ENCODE data around the gene KRTAP5-6. TPM values are rescaled to one million over a fixed set of nuclear protein-coding genes. Genes with fewer than 3 reads are reported as not detected.
"Not testable (repeated sequence)": the region's sequence is repeated elsewhere in the genome, so short reads cannot be mapped to it uniquely, and the experiment has no call there.

Gene KRTAP5-6
- total RNA-seq, 1 experiment from 2014 or later: not detected

GRCh38 chr11:1684886-1685874 lies 11.8 kb upstream of the KRTAP5-6 start:
- DNase-seq (ENCODE audit: low read depth in 1 of 2, low spot score in 2 of 2); H3K27ac ChIP-seq; H3K27me3 ChIP-seq (replicated peaks); H3K9me3 ChIP-seq (replicated peaks); H3K4me1 ChIP-seq (replicated peaks); H3K36me3 ChIP-seq; H3K4me3 ChIP-seq: not testable (repeated sequence)

GRCh38 chr11:1686220-1686619 lies 10.8 kb upstream of the KRTAP5-6 start:
- H3K4me1 ChIP-seq (replicated peaks); H3K4me3 ChIP-seq; H3K36me3 ChIP-seq; H3K9me3 ChIP-seq (replicated peaks); H3K27me3 ChIP-seq (replicated peaks); H3K27ac ChIP-seq; DNase-seq (ENCODE audit: low read depth in 1 of 2, low spot score in 2 of 2): not testable (repeated sequence)

GRCh38 chr11:1688336-1688947 lies 8.6 kb upstream of the KRTAP5-6 start:
- H3K4me1 ChIP-seq (replicated peaks); H3K27ac ChIP-seq; H3K9me3 ChIP-seq (replicated peaks); H3K4me3 ChIP-seq; DNase-seq (ENCODE audit: low read depth in 1 of 2, low spot score in 2 of 2); H3K27me3 ChIP-seq (replicated peaks); H3K36me3 ChIP-seq: not testable (repeated sequence)

GRCh38 chr11:1689250-1690166 lies 7.5 kb upstream of the KRTAP5-6 start:
- H3K4me1 ChIP-seq (replicated peaks); DNase-seq (ENCODE audit: low read depth in 1 of 2, low spot score in 2 of 2); H3K9me3 ChIP-seq (replicated peaks); H3K27me3 ChIP-seq (replicated peaks); H3K36me3 ChIP-seq; H3K4me3 ChIP-seq; H3K27ac ChIP-seq: not testable (repeated sequence)

GRCh38 chr11:1690167-1691025 lies 6.6 kb upstream of the KRTAP5-6 start:
- H3K36me3 ChIP-seq: no peaks in the 10 kb centered on the region
- H3K27me3 ChIP-seq (replicated peaks): no peaks in the 10 kb centered on the region; the same call in 1 of the 2 replicates
- peaks cover 9% of the 10 kb centered on the region for H3K4me1 ChIP-seq (replicated peaks)
- H3K4me3 ChIP-seq: no peak overlapping the region
- no peak for DNase-seq (ENCODE audit: low read depth in 1 of 2, low spot score in 2 of 2)
- no peak overlapping the region for H3K27ac ChIP-seq
- H3K9me3 ChIP-seq (replicated peaks): no peaks in the 10 kb centered on the region

GRCh38 chr11:1691026-1691877 lies 5.7 kb upstream of the KRTAP5-6 start:
- Histone ChIP-seq H3K36me3 (no peaks in the 10 kb centered on the region), H3K4me1 (replicated peaks) (peaks cover 9% of the 10 kb centered on the region), H3K9me3 (replicated peaks) (no peaks in the 10 kb centered on the region), H3K27ac (no peak overlapping the region), H3K27me3 (replicated peaks) (no peaks in the 10 kb centered on the region; the same call in 1 of the 2 replicates), H3K4me3 (no peak overlapping the region)
- no peak for DNase-seq (ENCODE audit: low read depth in 1 of 2, low spot score in 2 of 2)

- H3K27ac ChIP-seq: no peak overlapping the region
- no peak for DNase-seq (ENCODE audit: low read depth in 1 of 2, low spot score in 2 of 2)
- H3K9me3 ChIP-seq (replicated peaks): no peaks in the 10 kb centered on the region
- peaks cover 9% of the 10 kb centered on the region for H3K4me1 ChIP-seq (replicated peaks)
- H3K36me3 ChIP-seq: no peaks in the 10 kb centered on the region
- no peaks in the 10 kb centered on the region; the same call in 1 of the 2 replicates for H3K27me3 ChIP-seq (replicated peaks)
- H3K4me3 ChIP-seq: no peak overlapping the region
Measured at GRCh38 chr11:1691878-1692707, 4.9 kb upstream of the KRTAP5-6 start.

GRCh38 chr11:1692708-1693326 lies 4.2 kb upstream of the KRTAP5-6 start:
- Histone ChIP-seq H3K27ac (no peak overlapping the region), H3K4me1 (replicated peaks) (peaks cover 9% of the 10 kb centered on the region), H3K9me3 (replicated peaks) (no peaks in the 10 kb centered on the region), H3K36me3 (no peaks in the 10 kb centered on the region), H3K27me3 (replicated peaks) (no peaks in the 10 kb centered on the region; the same call in 1 of the 2 replicates), H3K4me3 (no peak overlapping the region)
- DNase-seq (ENCODE audit: low read depth in 1 of 2, low spot score in 2 of 2): no peak

GRCh38 chr11:1693327-1694063 lies 3.5 kb upstream of the KRTAP5-6 start:
- no peak overlapping the region for H3K27ac ChIP-seq
- peaks cover 9% of the 10 kb centered on the region for H3K4me1 ChIP-seq (replicated peaks)
- H3K36me3 ChIP-seq: no peaks in the 10 kb centered on the region
- peak; percentile 40 to 57 for DNase-seq (ENCODE audit: low read depth in 1 of 2, low spot score in 2 of 2)
- H3K4me3 ChIP-seq: no peak overlapping the region
- H3K9me3 ChIP-seq (replicated peaks): no peaks in the 10 kb centered on the region
- no peaks in the 10 kb centered on the region; the same call in 1 of the 2 replicates for H3K27me3 ChIP-seq (replicated peaks)

- DNase-seq (ENCODE audit: low read depth in 1 of 2, low spot score in 2 of 2): peak; percentile 50 to 72
- H3K36me3 ChIP-seq: no peaks in the 10 kb centered on the region
- peaks cover 9% of the 10 kb centered on the region for H3K4me1 ChIP-seq (replicated peaks)
- no peak overlapping the region for H3K4me3 ChIP-seq
- no peaks in the 10 kb centered on the region; the same call in 1 of the 2 replicates for H3K27me3 ChIP-seq (replicated peaks)
- no peaks in the 10 kb centered on the region for H3K9me3 ChIP-seq (replicated peaks)
- H3K27ac ChIP-seq: no peak overlapping the region
Measured at GRCh38 chr11:1694064-1694845, 2.7 kb upstream of the KRTAP5-6 start.
